Measurements from ENCODE around the gene LRRC32.
A peak's percentile ranks its signal among the peaks of the same experiment; 100 is the strongest.

LRRC32 gene

DNA sequence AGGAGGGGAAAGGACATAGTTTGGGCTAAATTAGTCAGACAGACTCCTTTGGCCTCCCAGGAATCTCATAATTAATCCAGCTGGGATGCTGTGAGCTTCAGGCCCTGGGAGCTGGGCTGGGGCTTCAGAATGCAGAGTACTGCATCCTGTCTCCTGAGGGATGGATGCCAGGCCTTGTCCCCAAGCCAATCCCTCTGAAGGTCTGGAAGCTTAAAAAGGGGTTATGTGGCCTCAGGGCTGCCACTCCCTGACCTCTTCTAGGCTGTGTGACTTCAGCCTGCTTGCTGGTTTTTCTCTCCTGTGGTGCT is 6.9 kb upstream of the LRRC32 start:
- no peak for DNase-seq

DNA sequence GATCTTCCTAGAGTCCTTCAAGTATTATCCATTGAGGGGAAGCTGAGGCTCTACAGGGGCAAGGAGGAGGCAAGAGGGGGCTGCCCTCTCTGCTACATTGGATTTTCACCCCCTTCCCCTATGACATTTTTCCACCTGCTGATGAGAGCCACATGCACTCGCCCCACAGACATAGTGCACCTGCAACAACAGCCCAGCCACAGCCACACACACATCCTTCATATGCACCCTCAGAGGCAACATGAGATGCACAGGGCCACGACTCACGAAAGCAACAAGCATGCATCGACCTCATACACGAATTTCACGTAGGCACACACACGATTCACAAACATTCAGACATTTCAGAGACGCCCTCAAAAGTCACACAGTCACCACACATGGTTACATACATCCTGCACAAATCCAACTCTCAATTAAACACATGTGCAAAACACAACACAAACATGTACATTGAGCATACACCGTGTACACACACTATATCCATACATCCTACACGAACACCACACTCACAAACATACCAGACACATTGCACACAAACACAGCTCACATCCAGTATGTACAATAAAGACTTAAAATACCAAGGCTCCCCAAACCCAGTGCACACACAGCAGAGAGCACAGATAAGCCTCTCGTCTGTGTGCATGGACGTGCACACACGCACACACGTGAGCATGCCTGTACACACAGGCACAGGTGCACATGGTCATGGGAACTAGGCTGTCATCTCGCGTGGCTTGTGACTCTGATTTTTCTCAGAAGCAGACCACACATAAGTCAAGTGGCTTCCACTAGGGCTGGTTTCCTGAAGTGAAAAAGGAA is 6.3 kb upstream of the LRRC32 start:
- DNase-seq: no peak

DNA sequence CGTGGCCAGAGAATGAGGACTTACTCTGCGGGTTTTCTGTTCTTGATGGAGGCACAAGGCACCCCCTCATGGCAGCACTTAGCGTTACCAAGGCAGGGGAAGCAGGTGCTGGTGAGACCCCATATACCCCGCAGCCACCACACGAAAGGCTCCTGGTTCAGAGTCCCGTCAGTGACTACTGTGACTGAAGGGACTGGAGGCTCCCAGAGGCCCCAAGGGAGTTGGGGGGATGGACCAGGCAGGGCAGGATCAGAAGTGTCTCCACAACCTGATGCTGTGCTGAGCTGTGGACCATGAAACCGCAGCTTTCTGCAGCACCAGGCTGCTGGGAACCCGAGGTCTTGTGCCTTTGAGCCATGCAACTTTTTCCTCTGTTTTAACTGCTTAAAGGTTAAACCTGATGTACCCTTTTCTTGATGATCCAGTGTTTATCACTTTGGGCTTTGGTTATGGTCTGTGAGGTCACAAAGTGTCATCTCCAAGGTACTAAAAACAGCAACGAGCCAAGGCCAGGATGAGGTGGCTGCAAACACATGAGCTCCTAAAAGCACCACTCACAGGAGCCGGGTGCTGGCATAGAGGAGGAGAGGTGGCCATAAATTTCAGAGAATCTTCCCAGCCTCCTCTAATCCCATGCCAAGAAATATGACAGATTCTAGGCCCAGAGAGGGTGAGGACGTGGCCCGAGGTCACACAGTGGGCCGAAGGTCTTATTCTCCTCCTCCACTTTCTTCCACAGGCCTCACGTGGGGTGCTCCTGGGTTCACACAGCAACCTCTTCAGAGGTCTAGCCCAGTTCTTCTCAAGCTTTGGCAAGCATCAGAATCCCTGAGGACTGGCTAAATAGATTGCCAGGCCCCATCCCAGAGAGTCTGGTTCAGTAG is 4.2 kb upstream of the LRRC32 start:
- DNase-seq: no peak

DNA sequence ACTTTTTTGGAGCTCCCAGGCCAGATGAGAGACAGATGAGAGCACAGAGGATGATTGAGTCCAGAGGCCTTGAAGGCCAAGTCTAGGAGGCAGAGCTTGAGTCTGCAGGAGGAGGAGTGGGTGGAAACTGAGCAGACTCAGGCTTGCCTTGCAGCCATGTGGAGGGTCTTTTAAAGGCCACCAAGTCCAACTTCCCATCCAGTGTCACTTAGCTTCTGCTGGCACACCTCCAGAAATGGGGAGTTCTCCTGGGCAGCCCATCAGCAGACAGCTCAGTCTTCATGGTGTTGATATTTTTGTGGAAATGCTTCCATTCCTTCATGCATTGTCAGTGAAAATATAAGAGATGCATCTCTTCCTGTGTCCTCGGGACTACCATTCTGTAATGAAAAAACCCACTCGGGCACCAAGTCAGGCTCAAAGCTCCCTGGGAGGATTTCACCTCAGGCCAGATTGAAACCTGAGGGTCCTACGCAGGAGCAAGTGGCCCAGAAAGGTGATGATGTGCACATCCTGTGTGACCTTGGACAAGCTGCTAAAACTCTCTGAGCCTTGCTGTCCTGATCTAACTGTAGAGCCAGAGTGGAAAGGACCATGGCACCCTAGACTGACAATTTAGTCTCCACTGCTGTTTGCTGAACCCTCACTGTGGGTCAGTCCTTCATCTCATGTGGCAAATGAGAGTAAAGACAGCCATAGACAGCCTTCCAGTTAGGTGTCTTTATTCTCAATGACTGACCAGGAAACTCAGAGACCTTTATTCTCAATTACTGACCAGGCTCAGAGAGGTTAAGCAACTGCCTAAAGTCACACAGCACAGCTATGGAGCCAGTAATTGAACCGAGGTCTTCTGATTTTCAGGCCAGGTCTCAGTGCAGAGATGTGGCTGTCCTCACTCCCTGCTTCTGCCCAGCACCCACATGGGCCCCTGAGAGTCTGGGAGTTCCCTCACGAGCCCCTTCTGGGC is 2.9 kb upstream of the LRRC32 start:
- DNase-seq: no peak

DNA sequence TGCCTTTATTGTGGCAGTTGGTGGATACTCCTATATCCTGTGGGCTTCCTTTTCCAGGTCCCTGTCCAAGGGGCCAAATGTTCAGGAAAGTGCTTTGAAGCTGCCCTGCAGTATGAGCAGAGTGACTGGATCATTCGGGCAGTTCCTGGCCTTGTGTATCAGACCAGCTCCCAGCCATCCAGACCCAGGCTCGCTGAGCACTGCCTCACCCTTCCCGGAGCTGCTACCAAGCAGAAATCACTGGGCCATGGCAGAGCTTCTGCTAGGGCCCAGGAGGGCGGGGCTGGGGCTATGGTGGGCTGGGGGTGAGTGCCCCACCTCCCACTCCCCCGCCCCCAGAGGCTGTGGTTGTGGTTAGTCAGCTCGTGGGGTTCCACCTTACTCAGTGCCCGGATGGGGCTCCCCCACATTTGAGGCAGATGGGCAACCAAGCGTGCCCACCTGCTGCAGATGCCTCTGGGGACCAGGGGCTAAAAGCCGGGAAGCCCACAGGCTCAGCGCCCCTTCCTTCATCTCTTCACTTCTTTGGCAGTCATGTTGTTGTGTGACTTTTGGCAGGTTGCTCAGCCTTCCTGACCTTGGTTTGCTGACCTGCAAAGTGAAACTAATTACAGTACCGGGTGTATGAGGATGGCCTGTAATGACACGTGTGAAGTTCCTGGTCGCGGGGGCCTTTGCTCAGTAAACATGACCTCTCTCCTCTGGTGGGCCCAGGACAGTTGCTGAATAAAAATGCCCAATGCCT is 2.1 kb upstream of the LRRC32 start:
- peak; percentile 21 for DNase-seq

DNA sequence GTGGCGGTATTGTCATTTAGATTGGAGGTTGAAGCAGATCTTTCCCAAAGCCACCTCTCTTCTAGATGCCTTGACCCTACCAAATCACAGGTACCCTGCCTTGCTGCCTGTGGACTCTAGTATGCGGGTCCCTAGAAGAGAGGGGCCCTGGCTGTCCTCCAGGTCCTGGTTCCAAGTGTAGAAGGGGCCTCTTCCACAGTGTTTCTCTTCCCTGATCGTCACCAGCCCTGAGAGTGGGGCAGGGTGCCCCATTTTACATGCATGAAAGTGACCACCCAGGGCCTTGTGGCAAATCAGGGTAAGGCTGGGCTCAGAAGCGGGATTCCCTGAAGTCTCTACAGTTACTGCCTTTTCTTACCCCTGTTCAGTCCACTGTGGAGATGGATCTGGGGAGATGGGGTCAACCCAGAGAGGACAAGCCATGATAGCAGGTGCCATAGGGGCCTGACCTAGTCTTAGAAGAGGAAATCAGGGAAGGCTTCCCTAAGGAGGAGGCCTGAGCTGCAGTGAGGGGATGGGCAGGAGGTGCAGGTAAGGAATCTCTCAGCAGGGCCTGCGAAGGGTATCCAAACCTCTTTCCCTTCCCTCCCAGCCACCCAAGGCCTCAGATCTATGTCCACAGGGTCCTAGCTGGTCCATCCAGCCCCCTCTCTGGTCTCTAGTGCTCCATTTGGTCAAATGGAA is 1.2 kb upstream of the LRRC32 start:
- DNase-seq: no peak

DNA sequence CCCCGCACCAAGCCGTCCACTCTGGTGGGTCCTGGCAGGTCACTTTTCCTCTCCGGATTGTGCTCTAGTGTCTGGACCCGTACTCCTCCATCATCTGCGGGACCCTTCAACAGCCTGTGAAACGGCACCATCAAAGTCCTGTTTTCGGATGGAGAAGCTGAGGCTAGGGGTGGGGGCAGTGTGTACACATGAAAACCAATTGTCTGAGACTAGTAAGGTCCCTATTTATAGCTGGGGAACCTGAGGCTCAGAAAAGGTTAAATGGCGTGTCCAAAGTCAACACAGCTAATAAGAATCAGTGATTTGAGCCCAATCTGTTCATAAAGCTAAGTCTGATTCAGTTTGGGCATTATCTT is 668 bp upstream of the LRRC32 start:
- DNase-seq: no peak

DNA sequence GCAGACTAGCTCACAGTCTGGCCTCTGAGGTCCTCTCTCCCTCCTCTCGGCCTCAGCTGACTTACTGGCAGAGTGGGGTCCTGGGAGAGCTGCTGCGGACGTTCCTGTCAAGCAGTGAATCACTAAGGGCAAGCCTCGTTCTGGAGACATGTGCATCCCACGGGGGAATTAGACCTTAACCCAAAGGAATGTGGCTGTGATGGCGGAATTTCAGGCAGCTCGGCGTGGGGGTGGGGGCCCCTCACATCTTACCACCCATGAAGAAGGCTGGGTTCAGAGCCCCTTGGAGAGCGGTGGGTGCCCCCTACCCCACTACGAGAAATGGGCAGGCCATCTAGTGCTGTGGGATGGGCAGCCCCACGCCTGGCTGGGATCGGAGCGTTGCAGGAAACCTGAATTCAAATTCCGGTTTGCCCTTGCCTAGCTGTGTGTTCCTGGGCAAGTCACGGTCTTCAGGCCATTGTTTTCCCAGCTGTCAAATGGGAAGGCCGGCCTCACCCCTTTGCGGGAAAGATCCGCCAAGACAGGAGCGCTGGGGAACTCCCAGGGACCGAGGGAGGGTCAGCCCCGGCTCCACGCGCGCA is 554 bp downstream of the LRRC32 start:
- DNase-seq: no peak

DNA sequence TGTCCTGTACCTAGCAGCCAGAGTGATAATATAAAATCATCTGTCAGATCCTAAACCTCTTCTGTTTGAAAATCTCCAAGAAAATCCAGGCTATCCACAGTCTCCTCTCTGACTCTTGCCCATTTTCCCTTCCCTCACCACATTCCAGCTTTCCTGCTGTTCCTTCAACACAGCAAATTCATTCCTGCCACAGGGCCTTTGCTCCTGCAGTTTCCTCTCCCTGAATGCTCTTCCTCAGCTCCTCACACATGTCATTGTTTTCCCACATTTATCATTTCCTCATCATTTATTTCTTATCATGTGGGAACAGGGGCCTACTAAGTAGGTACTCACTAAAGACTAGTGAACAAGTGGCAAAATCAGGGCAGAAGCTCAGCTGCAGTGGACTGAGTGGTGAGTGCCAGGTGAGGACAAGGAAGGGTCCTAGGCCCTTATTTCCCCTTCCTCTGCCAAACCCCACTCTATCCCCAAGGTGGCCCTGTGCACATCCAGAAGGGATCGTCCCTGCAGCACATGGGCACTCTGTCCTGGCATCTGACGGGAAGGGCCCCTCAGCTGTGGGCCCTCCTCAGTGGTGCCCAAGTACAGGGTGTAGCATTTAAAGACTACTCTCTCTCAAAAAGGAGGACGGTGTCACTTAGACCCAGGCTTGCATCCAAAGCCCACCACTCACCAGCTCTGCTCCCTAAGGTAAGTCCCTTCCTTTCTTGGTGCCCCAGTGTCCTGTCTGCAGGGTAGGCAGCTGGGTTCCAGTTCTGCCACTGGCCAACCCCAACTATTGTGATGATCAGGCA is 2.0 kb downstream of the LRRC32 start:
- no peak for DNase-seq

DNA sequence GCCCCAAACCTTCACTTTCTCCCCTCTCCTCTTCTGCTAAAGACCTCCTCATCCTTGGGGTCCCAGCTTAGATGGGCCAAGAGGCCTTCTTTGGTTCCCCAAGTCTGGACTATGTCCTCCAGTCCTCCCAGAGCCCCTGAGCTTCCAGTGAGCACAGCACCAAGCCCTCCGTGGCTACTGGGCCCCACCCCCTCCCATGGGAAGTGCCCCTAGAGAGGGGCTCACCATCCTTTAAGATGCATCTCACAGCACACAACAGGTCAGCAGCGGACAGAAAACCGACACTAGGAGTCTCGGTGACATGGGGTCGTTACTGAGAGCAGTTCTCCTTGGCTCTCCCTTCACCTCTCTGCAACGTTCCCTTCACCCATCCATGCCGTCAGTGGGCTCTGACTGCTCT is 2.7 kb downstream of the LRRC32 start:
- no peak for DNase-seq

DNA sequence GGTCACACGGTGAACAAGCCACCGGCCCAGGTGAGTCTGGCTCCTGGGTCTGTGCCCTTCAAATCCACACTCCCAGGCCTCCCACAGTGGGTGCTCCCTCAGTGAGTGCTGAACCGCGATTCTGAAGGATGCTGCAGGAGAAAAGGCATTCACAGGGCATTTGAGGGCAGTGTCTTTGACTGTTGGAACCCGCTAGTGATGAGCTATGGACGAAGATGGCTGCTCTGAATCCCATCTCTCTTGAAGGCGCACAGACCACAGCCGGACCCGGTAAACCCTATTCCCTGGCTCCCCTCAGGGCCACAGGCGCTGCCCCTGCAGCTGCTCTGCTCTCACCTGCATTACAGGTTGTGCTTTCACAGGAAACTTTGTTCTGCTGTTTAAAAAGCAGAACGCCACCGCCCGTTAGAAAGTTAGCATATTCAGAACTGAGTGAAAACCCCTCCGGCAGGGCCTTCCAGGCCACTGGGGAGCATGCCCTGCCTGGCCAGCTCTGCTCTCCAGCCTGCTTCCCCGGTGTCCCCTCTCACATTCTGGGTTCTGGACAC is 3.2 kb downstream of the LRRC32 start:
- DNase-seq: no peak

DNA sequence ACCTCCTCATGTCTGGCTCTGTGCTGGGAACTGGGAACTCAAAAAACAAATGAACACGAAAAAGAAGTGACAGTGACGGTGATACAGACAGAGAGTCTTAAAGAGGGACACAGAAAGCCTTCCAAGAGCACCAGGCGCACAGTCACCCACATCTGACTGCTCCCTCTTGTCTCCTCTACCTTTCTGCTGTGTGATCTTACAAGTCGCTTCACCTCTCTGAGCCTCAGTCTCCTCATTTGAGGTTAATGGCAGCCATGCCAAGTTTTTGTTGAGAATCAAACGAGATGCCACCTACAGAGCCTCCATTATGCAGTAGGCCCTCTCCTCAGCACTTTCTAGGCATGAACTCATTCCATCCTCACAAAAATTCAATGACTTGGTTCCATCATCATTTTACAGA is 3.7 kb downstream of the LRRC32 start:
- no peak for DNase-seq

DNA sequence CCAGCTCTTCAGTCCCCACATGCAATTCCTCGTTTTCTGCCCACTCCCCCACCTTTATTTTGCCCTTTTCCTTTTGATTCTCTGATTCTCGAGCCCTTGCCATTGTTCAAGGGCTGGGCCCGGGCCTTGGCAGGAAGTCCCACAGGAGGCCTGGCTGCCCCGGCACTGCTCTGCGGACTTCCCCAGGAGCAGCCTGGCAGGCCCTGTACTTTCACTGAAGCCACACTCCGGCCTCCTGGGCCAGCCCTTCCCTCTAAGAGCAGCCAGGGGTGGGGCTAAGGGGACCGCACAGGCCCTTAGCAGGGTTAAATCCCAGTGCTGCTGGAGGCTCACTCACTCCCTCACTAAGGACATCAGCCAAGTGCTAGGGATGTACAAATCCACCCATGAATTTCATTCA is 4.1 kb downstream of the LRRC32 start:
- DNase-seq: no peak

DNA sequence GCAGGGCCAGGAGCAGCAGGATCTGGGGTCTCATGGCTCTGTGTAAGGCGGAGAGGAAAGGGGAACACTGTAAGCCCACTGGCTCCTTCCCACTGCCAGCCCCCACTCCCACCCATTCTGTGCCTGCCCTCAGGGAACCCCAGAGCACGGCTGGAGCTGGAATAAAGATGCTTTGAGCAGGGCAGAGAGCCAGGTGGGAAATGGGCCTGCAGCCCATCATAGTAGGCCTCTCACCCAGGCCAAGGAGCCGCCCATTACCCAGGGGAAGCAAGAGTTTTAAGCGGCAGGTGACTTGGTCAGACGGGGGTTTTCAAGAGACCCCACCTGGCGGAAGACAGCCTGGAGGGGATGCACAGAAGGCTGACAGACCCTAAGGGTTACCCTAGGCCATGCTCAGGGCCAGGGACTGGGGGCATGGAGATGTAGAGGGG is 4.6 kb downstream of the LRRC32 start:
- DNase-seq: no peak

DNA sequence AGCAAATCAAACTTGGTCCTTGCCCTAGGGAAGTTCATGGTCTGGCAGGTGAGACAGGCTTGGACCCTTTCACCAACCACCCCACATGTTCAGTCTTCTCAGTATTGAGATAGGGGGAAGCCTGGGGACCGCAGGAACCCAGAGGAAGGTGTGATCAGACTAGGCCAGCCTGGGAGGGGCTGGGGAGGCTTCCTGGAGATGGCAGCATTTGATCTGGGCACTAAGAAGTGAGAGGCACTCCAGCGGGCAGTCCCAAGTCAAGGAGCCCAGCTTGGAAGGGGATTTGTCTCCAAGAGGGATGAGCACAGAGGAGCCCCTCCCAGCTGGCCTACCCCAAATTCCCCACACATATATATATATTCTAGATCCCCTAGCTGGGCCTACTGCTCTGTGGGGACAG is 5.4 kb downstream of the LRRC32 start:
- DNase-seq: no peak

DNA sequence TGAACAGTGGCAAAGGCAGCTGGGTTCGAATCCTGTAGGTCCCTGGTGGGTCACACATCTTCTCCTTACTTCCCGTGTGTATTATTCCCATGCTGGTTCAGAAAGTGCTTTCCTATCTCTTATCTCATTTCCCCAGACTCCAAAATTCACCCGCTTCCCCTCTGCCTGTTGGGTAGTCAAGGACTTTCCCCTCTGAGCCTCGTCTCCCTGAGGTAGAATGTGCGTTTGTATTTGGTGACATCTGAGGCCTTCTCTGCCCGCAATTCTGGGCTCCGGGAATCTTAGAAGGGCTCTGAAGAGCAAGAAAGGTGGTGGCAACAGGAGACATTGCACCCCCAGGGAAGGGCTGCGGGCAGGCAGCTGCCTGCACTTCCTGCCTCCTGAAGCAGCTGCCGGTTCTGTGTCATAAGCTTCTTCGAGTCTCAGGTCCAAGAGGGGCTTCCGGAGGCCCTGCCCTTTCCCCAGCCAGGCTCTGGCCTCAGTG is 5.9 kb downstream of the LRRC32 start:
- no peak for DNase-seq

DNA sequence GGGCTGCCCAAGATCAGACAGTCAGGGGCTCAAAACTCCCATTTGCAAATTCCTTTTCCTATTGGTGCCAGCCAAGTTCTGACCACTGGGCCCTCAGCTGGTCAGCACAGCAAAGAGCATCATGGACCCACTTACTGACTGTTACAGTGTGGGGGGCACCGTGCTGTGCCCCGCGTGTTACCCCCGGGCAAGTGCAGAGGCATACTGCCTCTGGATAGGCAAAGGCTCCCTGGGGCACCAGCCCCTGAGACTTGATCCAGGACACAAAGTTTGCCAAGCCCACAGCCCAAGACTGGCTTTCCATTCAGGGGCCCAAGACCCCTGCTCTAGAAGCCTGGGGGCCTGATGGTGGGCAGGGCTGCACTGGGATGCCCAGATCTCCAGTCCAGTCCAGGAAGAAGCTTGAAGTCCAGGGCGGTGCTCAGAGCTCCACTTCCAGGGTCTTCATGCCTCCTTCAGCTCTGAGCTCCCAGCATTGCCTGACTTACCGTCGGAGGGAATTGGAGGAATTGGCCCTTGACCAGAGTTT is 6.6 kb downstream of the LRRC32 start:
- DNase-seq: no peak

DNA sequence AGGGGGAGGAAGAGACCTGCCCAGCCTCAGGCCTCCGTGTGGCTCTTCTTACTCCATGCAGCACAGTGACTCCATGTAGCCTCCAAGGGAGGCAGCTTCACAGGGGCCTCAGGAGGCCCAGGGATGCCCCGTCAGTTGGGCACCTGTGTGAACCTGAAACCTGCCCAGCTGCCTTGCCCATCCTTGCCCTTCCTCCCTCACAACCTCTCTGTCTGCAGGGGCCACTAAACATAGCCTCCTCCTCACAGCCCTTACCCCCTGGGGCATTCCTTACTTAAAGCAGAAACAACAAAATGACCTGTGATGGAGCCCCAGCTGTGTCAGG is 7.1 kb downstream of the LRRC32 start:
- no peak for DNase-seq

DNA sequence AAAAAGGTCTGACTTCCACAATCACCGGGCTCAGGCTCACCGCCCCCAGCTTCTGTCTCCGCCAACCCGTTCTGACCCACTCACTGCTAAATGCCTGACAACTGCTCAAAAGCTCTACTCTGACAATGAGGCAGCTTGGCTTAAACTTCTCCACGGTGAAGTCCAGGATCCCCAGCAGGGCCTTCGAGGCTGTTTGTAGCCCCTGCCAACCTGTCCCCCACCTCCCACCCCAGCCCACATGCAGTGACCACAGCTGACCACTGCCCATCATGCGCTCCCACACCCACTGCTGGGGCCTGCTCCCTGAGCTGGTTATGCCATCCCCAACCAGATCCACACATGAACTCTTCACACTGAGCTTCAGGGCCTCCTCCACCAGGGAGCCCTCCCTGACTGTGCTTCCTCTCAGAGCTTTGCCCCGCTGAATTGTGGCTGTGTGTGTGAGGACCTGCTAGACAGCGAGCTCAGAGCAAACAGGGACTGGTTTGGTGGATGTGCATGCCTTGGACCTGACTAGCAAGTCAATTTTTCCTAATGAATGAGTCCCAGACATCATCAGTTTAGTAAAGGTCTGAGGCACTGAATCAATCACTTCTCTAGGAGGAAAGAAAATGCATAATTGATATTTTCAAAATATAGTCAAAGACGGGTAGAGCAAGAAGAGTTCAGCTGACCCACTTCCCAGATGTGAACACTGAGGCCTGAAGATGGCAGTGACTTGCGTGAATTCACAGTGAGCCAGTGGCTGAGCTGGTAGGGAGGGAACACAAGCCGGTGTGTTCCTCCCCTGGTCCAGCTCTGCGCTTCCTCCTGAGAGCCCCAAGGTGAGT is 7.7 kb downstream of the LRRC32 start:
- DNase-seq: no peak
